Measurements from ENCODE around the gene ANKRD63. TPM values are rescaled to one million over a fixed set of nuclear protein-coding genes. Genes with fewer than 3 reads are reported as not detected.

Gene ANKRD63
- total RNA-seq, 4 donors from 2014 or later: not detected

DNA sequence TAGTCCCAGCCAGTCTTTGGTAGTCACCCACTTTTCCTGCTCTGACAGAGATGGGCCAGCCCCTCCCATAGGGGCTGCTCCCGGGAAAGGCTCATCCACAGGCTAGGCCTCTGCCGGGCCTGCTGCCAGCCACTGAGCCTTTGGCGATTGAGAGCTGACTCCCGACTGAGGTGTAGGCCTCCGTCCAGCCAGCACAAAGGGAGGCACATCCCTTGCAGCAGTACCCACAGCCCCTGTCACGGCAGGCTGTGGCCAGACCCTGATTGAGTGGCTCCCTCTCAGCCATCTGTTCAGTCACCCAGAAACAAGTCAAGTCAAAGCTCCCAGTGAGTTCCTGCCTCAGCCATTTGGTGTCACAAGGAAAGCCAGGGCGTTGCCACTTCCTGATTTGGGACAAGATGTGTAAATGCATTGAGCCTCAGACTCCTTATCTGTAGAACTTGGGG, 50.2 kb downstream of the ANKRD63 start:
- TF ChIP-seq POLR2A (IDR thresholded peaks at IDR 0.05; ENCODE audit: low read depth) (no peak), POLR2AphosphoS5 (IDR thresholded peaks at IDR 0.05) (no peak), EP300 (IDR thresholded peaks at IDR 0.05) (no peak)
- TF ChIP-seq, protein P1, sequence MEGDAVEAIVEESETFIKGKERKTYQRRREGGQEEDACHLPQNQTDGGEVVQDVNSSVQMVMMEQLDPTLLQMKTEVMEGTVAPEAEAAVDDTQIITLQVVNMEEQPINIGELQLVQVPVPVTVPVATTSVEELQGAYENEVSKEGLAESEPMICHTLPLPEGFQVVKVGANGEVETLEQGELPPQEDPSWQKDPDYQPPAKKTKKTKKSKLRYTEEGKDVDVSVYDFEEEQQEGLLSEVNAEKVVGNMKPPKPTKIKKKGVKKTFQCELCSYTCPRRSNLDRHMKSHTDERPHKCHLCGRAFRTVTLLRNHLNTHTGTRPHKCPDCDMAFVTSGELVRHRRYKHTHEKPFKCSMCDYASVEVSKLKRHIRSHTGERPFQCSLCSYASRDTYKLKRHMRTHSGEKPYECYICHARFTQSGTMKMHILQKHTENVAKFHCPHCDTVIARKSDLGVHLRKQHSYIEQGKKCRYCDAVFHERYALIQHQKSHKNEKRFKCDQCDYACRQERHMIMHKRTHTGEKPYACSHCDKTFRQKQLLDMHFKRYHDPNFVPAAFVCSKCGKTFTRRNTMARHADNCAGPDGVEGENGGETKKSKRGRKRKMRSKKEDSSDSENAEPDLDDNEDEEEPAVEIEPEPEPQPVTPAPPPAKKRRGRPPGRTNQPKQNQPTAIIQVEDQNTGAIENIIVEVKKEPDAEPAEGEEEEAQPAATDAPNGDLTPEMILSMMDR (IDR thresholded peaks at IDR 0.05): no peak
- H3K4me3 ChIP-seq: no peak overlapping the region
- H3K27ac ChIP-seq (replicated peaks in 1 of 4): no peak overlapping the region
- no peaks in the 10 kb centered on the region for H3K27me3 ChIP-seq
- WGBS: 74% methylated on average over 2 of the region's 7 CpGs
- no peaks in the 10 kb centered on the region for H3K9me3 ChIP-seq
- no peaks in the 10 kb centered on the region for H3K4me1 ChIP-seq
- H3K36me3 ChIP-seq: no peaks in the 10 kb centered on the region
- DNase-seq (ENCODE audit: extremely low spot score): no peak
- intact Hi-C loops (cut with DNase I): no loop called here

Other genes with a start within 250 kb of the ANKRD63 start
- gene SRP14, start 243.9 kb downstream of the ANKRD63 start, total RNA-seq: 100 to 1,000 TPM; 262 to 412 (median 301) TPM
- gene BMF, start 174.2 kb downstream of the ANKRD63 start, total RNA-seq: 1 to 10 TPM; 4.6 to 8.3 (median 6.3) TPM
- 1 to 10 TPM in 1 of 4 donors, under 1 TPM in 2, not detected in 1; 0.06 to 1.3 (median 0.17) TPM for gene BUB1B, start 122.0 kb downstream of the ANKRD63 start, total RNA-seq
- under 1 TPM in 3 of 4 donors, not detected in 1; 0.33 to 0.52 (median 0.45) TPM for gene PAK6, start 44.0 kb downstream of the ANKRD63 start, total RNA-seq
- 10 to 100 TPM in 1 of 4 donors, 1 to 10 TPM in 3; 5.8 to 13.3 (median 9.7) TPM for gene PLCB2, start 24.9 kb upstream of the ANKRD63 start, total RNA-seq
- gene INAFM2, start 40.6 kb upstream of the ANKRD63 start, total RNA-seq: 10 to 100 TPM; 39.0 to 41.3 (median 40.7) TPM
- gene CCDC9B, start 57.9 kb upstream of the ANKRD63 start, total RNA-seq: 10 to 100 TPM; 22.9 to 82.6 (median 56.3) TPM
- 1 to 10 TPM in 1 of 4 donors, not detected in 3; 1.8 TPM for gene PHGR1, start 68.0 kb upstream of the ANKRD63 start, total RNA-seq
- under 1 TPM; 0.13 to 0.42 (median 0.26) TPM for gene DISP2, start 75.2 kb upstream of the ANKRD63 start, total RNA-seq
- gene KNSTRN, start 99.7 kb upstream of the ANKRD63 start, total RNA-seq: 10 to 100 TPM in 1 of 4 donors, 1 to 10 TPM in 3; 4.6 to 15.6 (median 6.4) TPM
- 10 to 100 TPM; 38.8 to 50.7 (median 44.7) TPM for gene IVD, start 122.7 kb upstream of the ANKRD63 start, total RNA-seq
- gene BAHD1, start 157.9 kb upstream of the ANKRD63 start, total RNA-seq: 10 to 100 TPM; 11.6 to 29.6 (median 22.3) TPM
- 10 to 100 TPM in 3 of 4 donors, 1 to 10 TPM in 1; 7.9 to 16.6 (median 12.5) TPM for gene CHST14, start 187.9 kb upstream of the ANKRD63 start, total RNA-seq

Measured in esophagus muscularis mucosa (tissue), 4 donors.